HG02870 (cell line): ENCODE data around the gene SENP8.
"Not testable (repeated sequence)": the region's sequence is repeated elsewhere in the genome, so short reads cannot be mapped to it uniquely, and the experiment has no call there.

ENCODE experiments used
- ATAC-seq: cut with Tn5 transposase; IDR thresholded peaks from one replicate; pipeline ENCODE4 v1.9.1; 2021; ENCODE audit warnings: mild to moderate bottlenecking, moderate library complexity; ENCODE audit not compliant: unreplicated experiment

SENP8 gene

GRCh38 chr15:72154316-72154715, 36.1 kb downstream of the SENP8 start:
- no peak for ATAC-seq

- no peak for ATAC-seq
These were observed 36.9 kb downstream of the SENP8 start for GRCh38 chr15:72155003-72155621.

- no peak for ATAC-seq
These were observed 37.7 kb downstream of the SENP8 start for GRCh38 chr15:72155635-72156616.

GRCh38 chr15:72156928-72157327, 38.7 kb downstream of the SENP8 start:
- no peak for ATAC-seq

GRCh38 chr15:72160696-72161245, 42.6 kb downstream of the SENP8 start:
- ATAC-seq, result no peak

- ATAC-seq, result no peak
These were observed 43.3 kb downstream of the SENP8 start for GRCh38 chr15:72161361-72162132.

GRCh38 chr15:72162569-72162968, 44.4 kb downstream of the SENP8 start:
- ATAC-seq, result no peak

- ATAC-seq, result no peak
These were observed 45.5 kb downstream of the SENP8 start for GRCh38 chr15:72163719-72164118.

GRCh38 chr15:72166716-72167417, 48.7 kb downstream of the SENP8 start:
- ATAC-seq, result no peak

GRCh38 chr15:72167445-72167844, 49.2 kb downstream of the SENP8 start:
- no peak for ATAC-seq

- no peak for ATAC-seq
These were observed 50.1 kb downstream of the SENP8 start for GRCh38 chr15:72168131-72168807.

GRCh38 chr15:72168808-72169190, 50.6 kb downstream of the SENP8 start:
- ATAC-seq, result no peak

- ATAC-seq, result no peak
These were observed 51.2 kb downstream of the SENP8 start for GRCh38 chr15:72169236-72169920.

GRCh38 chr15:72169921-72170611, 51.9 kb downstream of the SENP8 start:
- ATAC-seq, result no peak

- no peak for ATAC-seq
These were observed 52.5 kb downstream of the SENP8 start for GRCh38 chr15:72170691-72171090.

GRCh38 chr15:72171978-72172377, 53.8 kb downstream of the SENP8 start:
- ATAC-seq, result not testable (repeated sequence)

- ATAC-seq, result no peak
These were observed 54.6 kb downstream of the SENP8 start for GRCh38 chr15:72172796-72173195.

- ATAC-seq, result no peak
These were observed 55.2 kb downstream of the SENP8 start for GRCh38 chr15:72173401-72173800.
